HepG2 (cell line): ENCODE measurements around the gene MYEOV. TPM values are rescaled to one million over a fixed set of nuclear protein-coding genes. Genes with fewer than 3 reads are reported as not detected.

Experiments used
- ERF ChIP-seq: IDR thresholded peaks from 2 replicates; pipeline ENCODE4 v1.6.1; 2018; ENCODE audit warnings: missing biosample characterization, missing genetic modification reagents
- HMGA1 ChIP-seq: sonication (generic); formaldehyde crosslinking; conservative IDR thresholded peaks from 2 replicates; pipeline ENCODE4 v1.4.0; 2020; ENCODE audit warnings: missing genetic modification reagents
- NCOA1 ChIP-seq: sonication (generic); formaldehyde crosslinking; IDR thresholded peaks from 2 replicates; pipeline ENCODE4 v1.9.0; 2021; ENCODE audit warnings: missing genetic modification reagents
- NKX3-1 ChIP-seq: sonication (generic); formaldehyde crosslinking; IDR thresholded peaks from 2 replicates; pipeline ENCODE4 v1.5.0; 2020; ENCODE audit warnings: missing genetic modification reagents
- RELA ChIP-seq: sonication (generic); formaldehyde crosslinking; IDR thresholded peaks from 2 replicates; pipeline ENCODE4 v1.4.0; 2020; ENCODE audit warnings: missing genetic modification reagents
- SMAD1 ChIP-seq: sonication (generic); formaldehyde crosslinking; IDR thresholded peaks from 2 replicates; pipeline ENCODE4 v1.4.0; 2020; ENCODE audit warnings: missing genetic modification reagents, low read depth, mild to moderate bottlenecking, borderline replicate concordance
- ZNF460 ChIP-seq: sonication (generic); formaldehyde crosslinking; IDR thresholded peaks from 2 replicates; pipeline ENCODE4 v1.5.1; 2020; ENCODE audit warnings: missing genetic modification reagents, mild to moderate bottlenecking, borderline replicate concordance
- ZNF709 ChIP-seq: sonication (generic); formaldehyde crosslinking; IDR thresholded peaks from 2 replicates; pipeline ENCODE4 v1.5.0; 2020; ENCODE audit warnings: mild to moderate bottlenecking, missing genetic modification reagents
- polyA plus RNA-seq, 8 experiments: library from polyadenylated mRNA; depleted of rRNA in 3 of 8; stranded (reverse) in 7 of 8; unstranded in 1 of 8; fragments of >200 nt; fragmentation: Illumina TruSeq in 4 of 8; extraction: Trizol in 4 of 8; gene quantifications; 2 replicates each; pipeline versions ENCODE4 v1.2.1 to v1.2.3, GENCODE V29; 2011 to 2016; ENCODE audit warnings: low read depth in 4 of 8, missing spikeins in 1 of 8, mixed read lengths in 1 of 8; ENCODE audit not compliant: insufficient read depth in 1 of 8
- total RNA-seq, 5 experiments: library from RNA; depleted of rRNA; stranded (reverse); fragments of >200 nt; fragmentation: Illumina TruSeq; extraction: Trizol; gene quantifications; 2 replicates each; pipeline ENCODE4 v1.2.3, GENCODE V29; 2016; ENCODE audit warnings: low read depth in 1 of 5
- TF ChIP-seq, protein P1 (sequence below): IDR thresholded peaks from 2 replicates; pipeline ENCODE4 v1.6.1; 2016; ENCODE audit warnings: low read depth
- TF ChIP-seq, protein P2 (sequence below): sonication (generic); formaldehyde crosslinking; IDR thresholded peaks from 2 replicates; pipeline ENCODE4 v1.8.1; 2023; ENCODE audit warnings: missing genetic modification reagents, inconsistent platforms, borderline replicate concordance
- TF ChIP-seq, protein P3 (sequence below): sonication (generic); formaldehyde crosslinking; IDR thresholded peaks from 2 replicates; pipeline ENCODE4 v1.4.0; 2020; ENCODE audit warnings: mild to moderate bottlenecking, missing genetic modification reagents
- TF ChIP-seq, protein P4 (sequence below): sonication (generic); formaldehyde crosslinking; IDR thresholded peaks from 2 replicates; pipeline ENCODE4 v1.8.0; 2022; ENCODE audit warnings: mild to moderate bottlenecking, missing genetic modification reagents; ENCODE audit not compliant: insufficient replicate concordance
- TF ChIP-seq, protein P5 (sequence below): sonication (generic); formaldehyde crosslinking; IDR thresholded peaks from 2 replicates; pipeline ENCODE4 v1.8.1; 2022; ENCODE audit warnings: low read depth, mild to moderate bottlenecking, missing genetic modification reagents
- TF ChIP-seq, protein P6 (sequence below): sonication (generic); formaldehyde crosslinking; IDR thresholded peaks from 2 replicates; pipeline ENCODE4 v1.8.0; 2022; ENCODE audit warnings: mild to moderate bottlenecking, missing genetic modification reagents, borderline replicate concordance
- TF ChIP-seq, protein P7 (sequence below): sonication (generic); formaldehyde crosslinking; IDR thresholded peaks from 2 replicates; pipeline ENCODE4 v1.4.0; 2020; ENCODE audit warnings: missing genetic modification reagents
- TF ChIP-seq, protein P8 (sequence below): IDR thresholded peaks from 2 replicates; pipeline ENCODE4 v1.6.1; 2012; ENCODE audit warnings: inconsistent platforms

MYEOV gene
- total and polyA plus RNA-seq, 2 of the 13 experiments (the other 11 are each of a cell fraction or from before 2014, with no cell fraction given): 0.33 to 1.8 TPM

DNA sequence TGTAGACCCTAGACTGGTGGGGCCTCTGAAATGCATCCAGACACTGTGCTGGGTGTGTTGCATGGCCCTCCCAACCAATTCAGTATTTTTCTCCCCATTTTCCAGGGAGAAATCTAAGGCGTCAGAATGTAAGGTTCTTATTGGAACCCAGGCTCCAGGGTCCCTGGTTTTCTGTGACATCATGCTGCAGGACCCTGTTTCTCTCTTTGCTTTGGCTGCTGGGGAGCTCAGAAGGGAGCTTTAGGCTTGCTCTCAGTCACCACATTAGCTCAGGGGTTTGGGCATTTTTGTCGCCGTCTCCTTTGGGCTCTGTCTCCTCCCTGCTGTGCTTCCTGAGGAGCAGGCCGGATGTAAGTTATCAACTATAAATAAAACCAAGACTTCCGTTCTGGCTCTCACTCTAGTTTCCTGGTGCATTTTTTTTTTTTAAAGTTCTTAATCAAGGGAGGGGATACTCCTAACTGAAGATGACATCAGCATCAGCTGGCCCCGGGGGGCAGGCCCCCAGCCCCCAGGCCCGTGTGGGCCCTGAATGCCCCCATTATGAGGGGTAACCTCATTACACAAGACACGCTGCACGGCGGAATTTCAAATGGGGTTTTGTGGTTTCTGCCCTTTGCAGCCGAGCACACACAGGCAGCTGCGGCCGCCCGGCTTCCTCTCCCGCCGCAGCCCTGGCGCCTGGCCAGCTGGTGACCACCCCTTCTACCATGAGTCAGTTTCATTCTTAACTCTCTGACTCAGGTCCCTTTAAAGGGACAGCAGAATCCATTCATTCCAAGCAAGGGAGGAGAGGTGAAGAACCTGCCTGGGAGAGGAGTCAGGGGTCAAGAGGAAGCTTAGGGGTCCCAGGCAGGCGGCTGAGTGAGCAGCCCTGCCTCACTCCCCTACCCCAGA lies 3.2 kb downstream of the MYEOV start (continued):
- TF ChIP-seq, protein P1, sequence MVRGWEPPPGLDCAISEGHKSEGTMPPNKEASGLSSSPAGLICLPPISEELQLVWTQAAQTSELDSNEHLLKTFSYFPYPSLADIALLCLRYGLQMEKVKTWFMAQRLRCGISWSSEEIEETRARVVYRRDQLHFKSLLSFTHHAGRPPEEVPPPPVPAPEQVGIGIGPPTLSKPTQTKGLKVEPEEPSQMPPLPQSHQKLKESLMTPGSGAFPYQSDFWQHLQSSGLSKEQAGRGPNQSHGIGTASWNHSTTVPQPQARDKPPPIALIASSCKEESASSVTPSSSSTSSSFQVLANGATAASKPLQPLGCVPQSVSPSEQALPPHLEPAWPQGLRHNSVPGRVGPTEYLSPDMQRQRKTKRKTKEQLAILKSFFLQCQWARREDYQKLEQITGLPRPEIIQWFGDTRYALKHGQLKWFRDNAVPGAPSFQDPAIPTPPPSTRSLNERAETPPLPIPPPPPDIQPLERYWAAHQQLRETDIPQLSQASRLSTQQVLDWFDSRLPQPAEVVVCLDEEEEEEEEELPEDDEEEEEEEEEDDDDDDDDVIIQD: no peak
- no peak for TF ChIP-seq RELA (CRISPR knock-in tag)
- no peak for TF ChIP-seq ZNF460 (CRISPR knock-in tag)
- TF ChIP-seq, protein P2, sequence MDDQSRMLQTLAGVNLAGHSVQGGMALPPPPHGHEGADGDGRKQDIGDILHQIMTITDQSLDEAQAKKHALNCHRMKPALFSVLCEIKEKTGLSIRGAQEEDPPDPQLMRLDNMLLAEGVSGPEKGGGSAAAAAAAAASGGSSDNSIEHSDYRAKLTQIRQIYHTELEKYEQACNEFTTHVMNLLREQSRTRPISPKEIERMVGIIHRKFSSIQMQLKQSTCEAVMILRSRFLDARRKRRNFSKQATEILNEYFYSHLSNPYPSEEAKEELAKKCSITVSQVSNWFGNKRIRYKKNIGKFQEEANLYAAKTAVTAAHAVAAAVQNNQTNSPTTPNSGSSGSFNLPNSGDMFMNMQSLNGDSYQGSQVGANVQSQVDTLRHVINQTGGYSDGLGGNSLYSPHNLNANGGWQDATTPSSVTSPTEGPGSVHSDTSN (CRISPR knock-in tag): no peak
- TF ChIP-seq NKX3-1: no peak
- TF ChIP-seq ERF: 0 out of 2 replicates have a peak, but pooled peaks have one; percentile 18
- no peak for TF ChIP-seq ZNF709
- TF ChIP-seq, protein P3, sequence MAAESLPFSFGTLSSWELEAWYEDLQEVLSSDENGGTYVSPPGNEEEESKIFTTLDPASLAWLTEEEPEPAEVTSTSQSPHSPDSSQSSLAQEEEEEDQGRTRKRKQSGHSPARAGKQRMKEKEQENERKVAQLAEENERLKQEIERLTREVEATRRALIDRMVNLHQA (CRISPR knock-in tag): no peak
- TF ChIP-seq, protein P4, sequence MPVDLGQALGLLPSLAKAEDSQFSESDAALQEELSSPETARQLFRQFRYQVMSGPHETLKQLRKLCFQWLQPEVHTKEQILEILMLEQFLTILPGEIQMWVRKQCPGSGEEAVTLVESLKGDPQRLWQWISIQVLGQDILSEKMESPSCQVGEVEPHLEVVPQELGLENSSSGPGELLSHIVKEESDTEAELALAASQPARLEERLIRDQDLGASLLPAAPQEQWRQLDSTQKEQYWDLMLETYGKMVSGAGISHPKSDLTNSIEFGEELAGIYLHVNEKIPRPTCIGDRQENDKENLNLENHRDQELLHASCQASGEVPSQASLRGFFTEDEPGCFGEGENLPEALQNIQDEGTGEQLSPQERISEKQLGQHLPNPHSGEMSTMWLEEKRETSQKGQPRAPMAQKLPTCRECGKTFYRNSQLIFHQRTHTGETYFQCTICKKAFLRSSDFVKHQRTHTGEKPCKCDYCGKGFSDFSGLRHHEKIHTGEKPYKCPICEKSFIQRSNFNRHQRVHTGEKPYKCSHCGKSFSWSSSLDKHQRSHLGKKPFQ (CRISPR knock-in tag): no peak
- TF ChIP-seq, protein P5, sequence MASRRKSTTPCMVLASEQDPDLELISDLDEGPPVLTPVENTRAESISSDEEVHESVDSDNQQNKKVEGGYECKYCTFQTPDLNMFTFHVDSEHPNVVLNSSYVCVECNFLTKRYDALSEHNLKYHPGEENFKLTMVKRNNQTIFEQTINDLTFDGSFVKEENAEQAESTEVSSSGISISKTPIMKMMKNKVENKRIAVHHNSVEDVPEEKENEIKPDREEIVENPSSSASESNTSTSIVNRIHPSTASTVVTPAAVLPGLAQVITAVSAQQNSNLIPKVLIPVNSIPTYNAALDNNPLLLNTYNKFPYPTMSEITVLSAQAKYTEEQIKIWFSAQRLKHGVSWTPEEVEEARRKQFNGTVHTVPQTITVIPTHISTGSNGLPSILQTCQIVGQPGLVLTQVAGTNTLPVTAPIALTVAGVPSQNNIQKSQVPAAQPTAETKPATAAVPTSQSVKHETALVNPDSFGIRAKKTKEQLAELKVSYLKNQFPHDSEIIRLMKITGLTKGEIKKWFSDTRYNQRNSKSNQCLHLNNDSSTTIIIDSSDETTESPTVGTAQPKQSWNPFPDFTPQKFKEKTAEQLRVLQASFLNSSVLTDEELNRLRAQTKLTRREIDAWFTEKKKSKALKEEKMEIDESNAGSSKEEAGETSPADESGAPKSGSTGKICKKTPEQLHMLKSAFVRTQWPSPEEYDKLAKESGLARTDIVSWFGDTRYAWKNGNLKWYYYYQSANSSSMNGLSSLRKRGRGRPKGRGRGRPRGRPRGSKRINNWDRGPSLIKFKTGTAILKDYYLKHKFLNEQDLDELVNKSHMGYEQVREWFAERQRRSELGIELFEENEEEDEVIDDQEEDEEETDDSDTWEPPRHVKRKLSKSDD (CRISPR knock-in tag): no peak
- no peak for TF ChIP-seq NCOA1
- TF ChIP-seq, protein P6, sequence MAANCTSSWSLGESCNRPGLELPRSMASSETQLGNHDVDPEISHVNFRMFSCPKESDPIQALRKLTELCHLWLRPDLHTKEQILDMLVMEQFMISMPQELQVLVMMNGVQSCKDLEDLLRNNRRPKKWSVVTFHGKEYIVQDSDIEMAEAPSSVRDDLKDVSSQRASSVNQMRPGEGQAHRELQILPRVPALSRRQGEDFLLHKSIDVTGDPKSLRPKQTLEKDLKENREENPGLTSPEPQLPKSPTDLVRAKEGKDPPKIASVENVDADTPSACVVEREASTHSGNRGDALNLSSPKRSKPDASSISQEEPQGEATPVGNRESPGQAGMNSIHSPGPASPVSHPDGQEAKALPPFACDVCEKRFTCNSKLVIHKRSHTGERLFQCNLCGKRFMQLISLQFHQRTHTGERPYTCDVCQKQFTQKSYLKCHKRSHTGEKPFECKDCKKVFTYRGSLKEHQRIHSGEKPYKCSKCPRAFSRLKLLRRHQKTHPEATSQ (CRISPR knock-in tag): no peak
- TF ChIP-seq, protein P7, sequence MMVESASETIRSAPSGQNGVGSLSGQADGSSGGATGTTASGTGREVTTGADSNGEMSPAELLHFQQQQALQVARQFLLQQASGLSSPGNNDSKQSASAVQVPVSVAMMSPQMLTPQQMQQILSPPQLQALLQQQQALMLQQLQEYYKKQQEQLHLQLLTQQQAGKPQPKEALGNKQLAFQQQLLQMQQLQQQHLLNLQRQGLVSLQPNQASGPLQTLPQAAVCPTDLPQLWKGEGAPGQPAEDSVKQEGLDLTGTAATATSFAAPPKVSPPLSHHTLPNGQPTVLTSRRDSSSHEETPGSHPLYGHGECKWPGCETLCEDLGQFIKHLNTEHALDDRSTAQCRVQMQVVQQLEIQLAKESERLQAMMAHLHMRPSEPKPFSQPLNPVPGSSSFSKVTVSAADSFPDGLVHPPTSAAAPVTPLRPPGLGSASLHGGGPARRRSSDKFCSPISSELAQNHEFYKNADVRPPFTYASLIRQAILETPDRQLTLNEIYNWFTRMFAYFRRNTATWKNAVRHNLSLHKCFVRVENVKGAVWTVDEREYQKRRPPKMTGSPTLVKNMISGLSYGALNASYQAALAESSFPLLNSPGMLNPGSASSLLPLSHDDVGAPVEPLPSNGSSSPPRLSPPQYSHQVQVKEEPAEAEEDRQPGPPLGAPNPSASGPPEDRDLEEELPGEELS (CRISPR knock-in tag): no peak
- no peak for TF ChIP-seq SMAD1
- TF ChIP-seq HMGA1: no peak
- TF ChIP-seq, protein P8, sequence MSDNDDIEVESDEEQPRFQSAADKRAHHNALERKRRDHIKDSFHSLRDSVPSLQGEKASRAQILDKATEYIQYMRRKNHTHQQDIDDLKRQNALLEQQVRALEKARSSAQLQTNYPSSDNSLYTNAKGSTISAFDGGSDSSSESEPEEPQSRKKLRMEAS: peak; percentile 33; the same call in 1 of the 2 replicates
